Measurements from ENCODE around the gene PTTG1IP.

PTTG1IP gene

GRCh38 chr21:44895859-44896258, 22.4 kb upstream of the PTTG1IP start:
- no peak for TF ChIP-seq CTCF (IDR thresholded peaks at IDR 0.05)

GRCh38 chr21:44894687-44895302, 21.3 kb upstream of the PTTG1IP start:
- no peak for TF ChIP-seq CTCF (IDR thresholded peaks at IDR 0.05)

- no peak for TF ChIP-seq CTCF (IDR thresholded peaks at IDR 0.05)
These were observed 20.6 kb upstream of the PTTG1IP start for GRCh38 chr21:44893948-44894656.

GRCh38 chr21:44893278-44893556, 19.7 kb upstream of the PTTG1IP start:
- no peak for TF ChIP-seq CTCF (IDR thresholded peaks at IDR 0.05)

- TF ChIP-seq CTCF (IDR thresholded peaks at IDR 0.05): peak; percentile 88
These were observed 19.2 kb upstream of the PTTG1IP start for GRCh38 chr21:44892536-44893277.

- TF ChIP-seq CTCF (IDR thresholded peaks at IDR 0.05): no peak
These were observed 18.6 kb upstream of the PTTG1IP start for GRCh38 chr21:44892095-44892494.

GRCh38 chr21:44891631-44892031, 18.1 kb upstream of the PTTG1IP start:
- TF ChIP-seq CTCF (IDR thresholded peaks at IDR 0.05): no peak
